GM23338 (cell line): ENCODE results near the gene DMWD. TPM values are rescaled to one million over a fixed set of nuclear protein-coding genes. Genes with fewer than 3 reads are reported as not detected.

Experiments used
- ATAC-seq: fragments of 200-7000 bp; cut with Tn5 transposase; 3 replicates; pipeline ENCODE4 v1.9.1; 2020
- DNase-seq: peaks from one replicate; pipeline ENCODE4 v3.0.0-alpha.2; 2015; ENCODE audit warnings: low spot score
- H2AFZ ChIP-seq: fragments of 200-600 bp; sonication (generic); 2 replicates; pipeline ENCODE4 v1.8.0; 2016; ENCODE audit warnings: antibody characterized with exemption, mild to moderate bottlenecking, moderate library complexity
- H3F3A ChIP-seq: fragments of 200-600 bp; sonication (generic); replicated peaks from 2 replicates; pipeline ENCODE4 v1.8.0; 2017; ENCODE audit warnings: antibody characterized with exemption, mixed run types, low read depth
- H3K27ac ChIP-seq: fragments of 200-600 bp; sonication (generic); 2 replicates; pipeline ENCODE4 v1.6.1; 2016; ENCODE audit warnings: low read depth
- H3K27me3 ChIP-seq: fragments of 200-600 bp; sonication (generic); 2 replicates; pipeline ENCODE4 v1.8.0; 2016; ENCODE audit warnings: mild to moderate bottlenecking, mixed run types, moderate library complexity; ENCODE audit not compliant: insufficient read depth
- H3K36me3 ChIP-seq: fragments of 200-600 bp; sonication (generic); 2 replicates; pipeline ENCODE4 v1.8.0; 2016; ENCODE audit warnings: mild to moderate bottlenecking; ENCODE audit not compliant: insufficient read depth
- H3K4me1 ChIP-seq: fragments of 200-600 bp; sonication (generic); 2 replicates; pipeline ENCODE4 v1.8.0; 2016; ENCODE audit warnings: mild to moderate bottlenecking, moderate library complexity; ENCODE audit not compliant: insufficient read depth
- H3K4me2 ChIP-seq: fragments of 200-600 bp; sonication (generic); 2 replicates; pipeline ENCODE4 v1.7.1; 2017; ENCODE audit warnings: mixed run types
- H3K4me3 ChIP-seq: fragments of 200-600 bp; sonication (generic); 2 replicates; pipeline ENCODE4 v1.6.1; 2016; ENCODE audit warnings: mixed run types
- H3K79me2 ChIP-seq: fragments of 200-600 bp; sonication (generic); replicated peaks from 2 replicates; pipeline ENCODE4 v1.8.0; 2017; ENCODE audit warnings: mild to moderate bottlenecking; ENCODE audit not compliant: insufficient read depth
- H3K9me2 ChIP-seq: fragments of 200-600 bp; sonication (generic); 2 replicates; pipeline ENCODE4 v1.8.0; 2017; ENCODE audit not compliant: insufficient read depth
- H4K20me1 ChIP-seq: fragments of 200-600 bp; sonication (generic); replicated peaks from 2 replicates; pipeline ENCODE4 v1.8.0; 2017; ENCODE audit warnings: mild to moderate bottlenecking; ENCODE audit not compliant: insufficient read depth
- H3K27ac Mint-ChIP-seq: 2 replicates; pipeline ENCODE4 v1.8.0; 2020; ENCODE audit warnings: inconsistent platforms, mild to moderate bottlenecking, moderate library complexity, mixed read lengths
- H3K27me3 Mint-ChIP-seq: 3 replicates; pipeline ENCODE4 v1.8.0; 2022; ENCODE audit warnings: low read depth, mild to moderate bottlenecking, moderate library complexity, mixed read lengths, inconsistent platforms; ENCODE audit not compliant: insufficient read depth, poor library complexity
- H3K36me3 Mint-ChIP-seq: 3 replicates; pipeline ENCODE4 v1.8.0; 2021; ENCODE audit warnings: low read depth, mild to moderate bottlenecking, inconsistent platforms, moderate library complexity, mixed read lengths
- H3K4me1 Mint-ChIP-seq: 3 replicates; pipeline ENCODE4 v1.8.0; 2020; ENCODE audit warnings: mild to moderate bottlenecking, inconsistent platforms, mixed read lengths
- H3K4me3 Mint-ChIP-seq: 3 replicates; pipeline ENCODE4 v1.8.0; 2021; ENCODE audit warnings: moderate library complexity, mild to moderate bottlenecking, inconsistent platforms, mixed read lengths
- H3K9me3 Mint-ChIP-seq: 3 replicates; pipeline ENCODE4 v1.8.0; 2020; ENCODE audit warnings: moderate library complexity, mild to moderate bottlenecking, inconsistent platforms, mixed read lengths
- CREB1 ChIP-seq: fragments of 250-450 bp; sonication (Bioruptor Pico); IDR thresholded peaks from 2 replicates; pipeline ENCODE4 v1.5.0; 2020; ENCODE audit warnings: low read depth, mild to moderate bottlenecking, moderate library complexity
- POLR2AphosphoS5 ChIP-seq: IDR thresholded peaks from 2 replicates; pipeline ENCODE4 v1.6.1; 2016; ENCODE audit warnings: antibody characterized with exemption, low read depth
- ZNF114 ChIP-seq: fragments of 250-450 bp; sonication (Bioruptor Pico); IDR thresholded peaks from 2 replicates; pipeline ENCODE4 v1.5.0; 2020; ENCODE audit warnings: mild to moderate bottlenecking, moderate library complexity
- polyA plus RNA-seq: library from polyadenylated mRNA; unstranded; fragments of >200 nt; fragmentation: Nextera tagmentation; extraction: Ambion mirVana; gene quantifications from 2 replicates; pipeline ENCODE4 v1.2.1, GENCODE V29; 2016
- total RNA-seq: library from RNA; depleted of rRNA; stranded (reverse); fragments of >200 nt; shearing (Covaris generic); gene quantifications from 2 replicates; pipeline ENCODE4 v1.2.3, GENCODE V29; 2014
- TF ChIP-seq, protein P1 (sequence below): fragments of 250-450 bp; sonication (Bioruptor Pico); IDR thresholded peaks from 2 replicates; pipeline ENCODE4 v1.5.0; 2020; ENCODE audit warnings: mild to moderate bottlenecking, moderate library complexity

Gene DMWD
- total and polyA plus RNA-seq, 2 experiments from 2014 or later, result 12.1 to 45.6 TPM

DNA sequence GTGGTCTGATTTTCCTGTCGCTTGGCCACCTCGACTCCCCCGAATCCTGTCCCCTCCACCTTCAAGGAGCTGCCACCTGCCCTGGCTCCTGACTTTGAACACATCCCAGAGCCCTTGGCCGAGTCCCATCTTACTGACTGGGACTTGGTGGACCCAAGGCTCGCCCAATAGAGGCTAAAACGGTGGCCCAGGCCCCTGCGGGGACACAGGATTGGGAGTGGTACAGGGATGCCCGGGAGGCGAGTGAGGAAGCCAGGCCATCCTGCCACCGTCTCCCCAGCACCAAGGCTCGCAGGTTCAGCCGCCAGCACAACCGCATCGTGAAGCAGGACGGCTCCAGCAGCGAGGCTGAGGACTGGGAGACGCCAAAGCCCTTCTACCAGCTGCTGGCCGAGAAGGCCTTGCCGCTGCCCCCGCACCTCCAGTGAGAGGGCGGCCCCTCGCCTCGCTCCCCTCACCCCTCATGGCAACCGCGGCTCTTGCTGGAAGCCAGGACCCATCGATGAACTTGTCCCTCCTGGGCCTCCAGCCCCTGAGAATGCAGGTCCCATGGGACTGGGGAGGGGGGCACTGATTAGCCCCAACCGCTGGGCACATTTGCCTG lies 28.9 kb downstream of the DMWD start:
- Histone ChIP-seq H3K4me1 (peaks cover 31% of the 10 kb centered on the region), H3K4me2 (peak overlapping the region; percentile 79), H4K20me1 (no peaks in the 10 kb centered on the region), H3K9me2 (no peaks in the 10 kb centered on the region), H3K79me2 (no peaks in the 10 kb centered on the region), H3K36me3 (no peaks in the 10 kb centered on the region), H3K27ac (no peak overlapping the region), H3K27me3 (no peaks in the 10 kb centered on the region), H2AFZ (peak overlapping the region; percentile 74; the same call in 1 of the 2 replicates), H3F3A (0 out of 2 replicates have a peak, but pooled peaks cover 6% of the 10 kb centered on the region), H3K4me3 (peak overlapping the region; percentile 44; the same call in 1 of the 2 replicates)
- H3K4me3 Mint-ChIP-seq, result no peak overlapping the region
- ATAC-seq, result peak; percentile 2
- H3K4me1 Mint-ChIP-seq, result peaks cover 21% of the 10 kb centered on the region
- no peaks in the 10 kb centered on the region for H3K36me3 Mint-ChIP-seq
- no peak for TF ChIP-seq CREB1 (CRISPR knock-in tag)
- no peak for TF ChIP-seq ZNF114
- TF ChIP-seq, protein P1, sequence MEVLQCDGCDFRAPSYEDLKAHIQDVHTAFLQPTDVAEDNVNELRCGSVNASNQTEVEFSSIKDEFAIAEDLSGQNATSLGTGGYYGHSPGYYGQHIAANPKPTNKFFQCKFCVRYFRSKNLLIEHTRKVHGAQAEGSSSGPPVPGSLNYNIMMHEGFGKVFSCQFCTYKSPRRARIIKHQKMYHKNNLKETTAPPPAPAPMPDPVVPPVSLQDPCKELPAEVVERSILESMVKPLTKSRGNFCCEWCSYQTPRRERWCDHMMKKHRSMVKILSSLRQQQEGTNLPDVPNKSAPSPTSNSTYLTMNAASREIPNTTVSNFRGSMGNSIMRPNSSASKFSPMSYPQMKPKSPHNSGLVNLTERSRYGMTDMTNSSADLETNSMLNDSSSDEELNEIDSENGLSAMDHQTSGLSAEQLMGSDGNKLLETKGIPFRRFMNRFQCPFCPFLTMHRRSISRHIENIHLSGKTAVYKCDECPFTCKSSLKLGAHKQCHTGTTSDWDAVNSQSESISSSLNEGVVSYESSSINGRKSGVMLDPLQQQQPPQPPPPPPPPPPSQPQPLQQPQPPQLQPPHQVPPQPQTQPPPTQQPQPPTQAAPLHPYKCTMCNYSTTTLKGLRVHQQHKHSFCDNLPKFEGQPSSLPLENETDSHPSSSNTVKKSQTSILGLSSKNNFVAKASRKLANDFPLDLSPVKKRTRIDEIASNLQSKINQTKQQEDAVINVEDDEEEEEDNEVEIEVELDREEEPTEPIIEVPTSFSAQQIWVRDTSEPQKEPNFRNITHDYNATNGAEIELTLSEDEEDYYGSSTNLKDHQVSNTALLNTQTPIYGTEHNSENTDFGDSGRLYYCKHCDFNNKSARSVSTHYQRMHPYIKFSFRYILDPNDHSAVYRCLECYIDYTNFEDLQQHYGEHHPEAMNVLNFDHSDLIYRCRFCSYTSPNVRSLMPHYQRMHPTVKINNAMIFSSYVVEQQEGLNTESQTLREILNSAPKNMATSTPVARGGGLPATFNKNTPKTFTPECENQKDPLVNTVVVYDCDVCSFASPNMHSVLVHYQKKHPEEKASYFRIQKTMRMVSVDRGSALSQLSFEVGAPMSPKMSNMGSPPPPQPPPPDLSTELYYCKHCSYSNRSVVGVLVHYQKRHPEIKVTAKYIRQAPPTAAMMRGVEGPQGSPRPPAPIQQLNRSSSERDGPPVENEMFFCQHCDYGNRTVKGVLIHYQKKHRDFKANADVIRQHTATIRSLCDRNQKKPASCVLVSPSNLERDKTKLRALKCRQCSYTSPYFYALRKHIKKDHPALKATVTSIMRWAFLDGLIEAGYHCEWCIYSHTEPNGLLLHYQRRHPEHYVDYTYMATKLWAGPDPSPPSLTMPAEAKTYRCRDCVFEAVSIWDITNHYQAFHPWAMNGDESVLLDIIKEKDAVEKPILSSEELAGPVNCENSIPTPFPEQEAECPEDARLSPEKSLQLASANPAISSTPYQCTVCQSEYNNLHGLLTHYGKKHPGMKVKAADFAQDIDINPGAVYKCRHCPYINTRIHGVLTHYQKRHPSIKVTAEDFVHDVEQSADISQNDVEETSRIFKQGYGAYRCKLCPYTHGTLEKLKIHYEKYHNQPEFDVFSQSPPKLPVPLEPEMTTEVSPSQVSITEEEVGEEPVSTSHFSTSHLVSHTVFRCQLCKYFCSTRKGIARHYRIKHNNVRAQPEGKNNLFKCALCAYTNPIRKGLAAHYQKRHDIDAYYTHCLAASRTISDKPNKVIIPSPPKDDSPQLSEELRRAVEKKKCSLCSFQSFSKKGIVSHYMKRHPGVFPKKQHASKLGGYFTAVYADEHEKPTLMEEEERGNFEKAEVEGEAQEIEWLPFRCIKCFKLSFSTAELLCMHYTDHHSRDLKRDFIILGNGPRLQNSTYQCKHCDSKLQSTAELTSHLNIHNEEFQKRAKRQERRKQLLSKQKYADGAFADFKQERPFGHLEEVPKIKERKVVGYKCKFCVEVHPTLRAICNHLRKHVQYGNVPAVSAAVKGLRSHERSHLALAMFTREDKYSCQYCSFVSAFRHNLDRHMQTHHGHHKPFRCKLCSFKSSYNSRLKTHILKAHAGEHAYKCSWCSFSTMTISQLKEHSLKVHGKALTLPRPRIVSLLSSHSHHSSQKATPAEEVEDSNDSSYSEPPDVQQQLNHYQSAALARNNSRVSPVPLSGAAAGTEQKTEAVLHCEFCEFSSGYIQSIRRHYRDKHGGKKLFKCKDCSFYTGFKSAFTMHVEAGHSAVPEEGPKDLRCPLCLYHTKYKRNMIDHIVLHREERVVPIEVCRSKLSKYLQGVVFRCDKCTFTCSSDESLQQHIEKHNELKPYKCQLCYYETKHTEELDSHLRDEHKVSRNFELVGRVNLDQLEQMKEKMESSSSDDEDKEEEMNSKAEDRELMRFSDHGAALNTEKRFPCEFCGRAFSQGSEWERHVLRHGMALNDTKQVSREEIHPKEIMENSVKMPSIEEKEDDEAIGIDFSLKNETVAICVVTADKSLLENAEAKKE (CRISPR knock-in tag), result no peak
- TF ChIP-seq POLR2AphosphoS5, result no peak
- no peak overlapping the region for H3K27ac Mint-ChIP-seq
- no peaks in the 10 kb centered on the region for H3K9me3 Mint-ChIP-seq
- peaks cover 12% of the 10 kb centered on the region for H3K27me3 Mint-ChIP-seq
- peak; percentile 41 for DNase-seq

DNA sequence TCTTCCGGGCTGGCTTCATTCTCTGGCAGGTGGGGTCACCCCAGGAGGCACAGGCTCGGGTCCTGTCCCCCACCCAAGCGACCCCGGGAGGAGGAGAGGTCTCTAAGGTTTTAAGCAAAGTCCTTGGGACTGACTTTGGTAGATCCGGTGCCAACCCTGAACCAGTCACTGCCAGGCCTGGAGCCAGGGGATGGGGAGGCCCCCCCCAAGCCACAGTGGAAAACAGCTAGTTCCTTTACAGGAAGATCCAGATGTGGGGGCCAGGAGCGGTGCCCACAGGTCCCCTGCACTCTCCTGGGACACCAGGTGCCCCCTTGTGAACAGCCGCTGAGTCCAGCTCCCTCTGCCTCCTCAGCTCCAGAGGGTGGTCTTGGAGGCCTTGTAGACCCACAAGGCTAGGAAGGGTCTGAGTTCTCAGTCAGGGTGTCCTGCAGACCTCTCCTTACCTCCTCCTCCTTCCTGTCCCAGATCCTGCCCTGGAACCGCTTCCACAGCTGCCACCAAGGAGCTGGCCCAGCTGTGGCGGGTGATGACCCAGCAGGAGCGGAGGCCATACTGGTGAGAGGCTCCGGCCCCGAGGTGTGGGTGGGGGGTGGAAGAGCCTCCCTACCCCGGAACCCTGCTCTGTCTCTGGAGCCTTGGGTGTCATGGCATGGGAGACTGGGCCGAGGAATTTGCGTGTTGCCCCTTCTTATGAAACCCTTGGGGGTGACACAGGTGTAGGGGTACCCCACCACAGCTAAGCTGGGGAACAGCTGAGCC lies 29.6 kb downstream of the DMWD start:
- Histone ChIP-seq H4K20me1 (no peaks in the 10 kb centered on the region), H3K79me2 (no peaks in the 10 kb centered on the region), H3K4me1 (peaks cover 31% of the 10 kb centered on the region), H3K9me2 (no peaks in the 10 kb centered on the region), H3K36me3 (no peaks in the 10 kb centered on the region), H3K4me3 (no peak overlapping the region), H3K27me3 (no peaks in the 10 kb centered on the region), H3K27ac (no peak overlapping the region), H2AFZ (no peak overlapping the region), H3F3A (0 out of 2 replicates have a peak, but pooled peaks cover 6% of the 10 kb centered on the region), H3K4me2 (no peak overlapping the region)
- peaks cover 21% of the 10 kb centered on the region for H3K4me1 Mint-ChIP-seq
- H3K9me3 Mint-ChIP-seq, result no peaks in the 10 kb centered on the region
- ATAC-seq (no peak), DNase-seq (no peak)
- H3K36me3 Mint-ChIP-seq, result no peaks in the 10 kb centered on the region
- peaks cover 14% of the 10 kb centered on the region for H3K27me3 Mint-ChIP-seq
- H3K4me3 Mint-ChIP-seq, result no peak overlapping the region
- TF ChIP-seq ZNF114, result no peak
- no peak overlapping the region for H3K27ac Mint-ChIP-seq
